ENCODE results near the gene ZNF521. TPM values are rescaled to one million over a fixed set of nuclear protein-coding genes. Genes with fewer than 3 reads are reported as not detected.

Gene ZNF521
- total RNA-seq, 2 experiments from 2014 or later, result 0.85 to 2.8 TPM

DNA sequence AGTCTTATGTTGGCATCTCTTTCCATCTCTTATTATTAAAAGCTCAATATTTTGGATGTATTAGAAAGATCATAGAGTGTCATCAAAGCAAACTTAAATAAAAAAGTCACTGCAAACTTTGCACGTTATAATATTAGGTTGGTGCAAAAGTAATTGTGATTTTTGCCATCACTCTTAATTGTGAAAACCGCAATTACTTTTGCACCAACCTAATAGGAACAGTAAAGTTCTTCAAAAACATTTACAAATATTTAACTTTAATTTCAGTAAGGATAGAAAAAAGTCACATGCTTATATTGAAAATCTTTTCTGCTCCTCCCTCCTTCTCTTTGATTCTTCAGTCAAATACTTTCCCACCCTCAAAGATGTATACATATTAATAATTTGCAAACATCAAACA lies 51.5 kb downstream of the ZNF521 start:
- ChIA-PET CTCF (ENCODE audit: unreplicated experiment) (no interaction called here), POLR2A (interaction anchor here (1.1 kb wide), 1 partner anchor 26 kb away, joined by 3 read pairs; no protein-coding TSS in a partner anchor)
- H3K36me3 ChIP-seq (ENCODE audit: insufficient read depth, low read length), result no peaks in the 10 kb centered on the region
- H3K4me2 ChIP-seq (ENCODE audit: low read length), result no peak overlapping the region
- H4K20me1 ChIP-seq (ENCODE audit: insufficient read depth, low read length), result no peaks in the 10 kb centered on the region
- no peaks in the 10 kb centered on the region for H3K9me2 ChIP-seq (ENCODE audit: insufficient read depth, low read length)
- no peak for DNase-seq (ENCODE audit: low spot score)
- no peaks in the 10 kb centered on the region for H3K79me2 ChIP-seq (ENCODE audit: insufficient read depth, low read depth, low read length)
- no peak overlapping the region for H3K4me3 ChIP-seq (ENCODE audit: low read depth, low read length, poor library complexity, severe bottlenecking)
- H2AFZ ChIP-seq (ENCODE audit: low read length), result no peak overlapping the region
- BruUV-seq (replicated peaks), result no TSS peak
- TF ChIP-seq EZH2phosphoT487 (IDR thresholded peaks at IDR 0.05; ENCODE audit: borderline replicate concordance, low read depth, low read length), result no peak
- TF ChIP-seq, protein P1, sequence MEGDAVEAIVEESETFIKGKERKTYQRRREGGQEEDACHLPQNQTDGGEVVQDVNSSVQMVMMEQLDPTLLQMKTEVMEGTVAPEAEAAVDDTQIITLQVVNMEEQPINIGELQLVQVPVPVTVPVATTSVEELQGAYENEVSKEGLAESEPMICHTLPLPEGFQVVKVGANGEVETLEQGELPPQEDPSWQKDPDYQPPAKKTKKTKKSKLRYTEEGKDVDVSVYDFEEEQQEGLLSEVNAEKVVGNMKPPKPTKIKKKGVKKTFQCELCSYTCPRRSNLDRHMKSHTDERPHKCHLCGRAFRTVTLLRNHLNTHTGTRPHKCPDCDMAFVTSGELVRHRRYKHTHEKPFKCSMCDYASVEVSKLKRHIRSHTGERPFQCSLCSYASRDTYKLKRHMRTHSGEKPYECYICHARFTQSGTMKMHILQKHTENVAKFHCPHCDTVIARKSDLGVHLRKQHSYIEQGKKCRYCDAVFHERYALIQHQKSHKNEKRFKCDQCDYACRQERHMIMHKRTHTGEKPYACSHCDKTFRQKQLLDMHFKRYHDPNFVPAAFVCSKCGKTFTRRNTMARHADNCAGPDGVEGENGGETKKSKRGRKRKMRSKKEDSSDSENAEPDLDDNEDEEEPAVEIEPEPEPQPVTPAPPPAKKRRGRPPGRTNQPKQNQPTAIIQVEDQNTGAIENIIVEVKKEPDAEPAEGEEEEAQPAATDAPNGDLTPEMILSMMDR (conservative IDR thresholded peaks at IDR 0.05; ENCODE audit: low read length), result no peak
- H3K4me1 ChIP-seq (ENCODE audit: insufficient read depth, low read length, poor library complexity, severe bottlenecking), result no peaks in the 10 kb centered on the region
- intact Hi-C loops (cut with micrococcal nuclease; ENCODE audit: unreplicated experiment), result no loop called here
- H3K27ac ChIP-seq (ENCODE audit: low read depth, low read length, poor library complexity, severe bottlenecking), result no peak overlapping the region
- no peaks in the 10 kb centered on the region for H3K9me3 ChIP-seq (ENCODE audit: low read length)

DNA sequence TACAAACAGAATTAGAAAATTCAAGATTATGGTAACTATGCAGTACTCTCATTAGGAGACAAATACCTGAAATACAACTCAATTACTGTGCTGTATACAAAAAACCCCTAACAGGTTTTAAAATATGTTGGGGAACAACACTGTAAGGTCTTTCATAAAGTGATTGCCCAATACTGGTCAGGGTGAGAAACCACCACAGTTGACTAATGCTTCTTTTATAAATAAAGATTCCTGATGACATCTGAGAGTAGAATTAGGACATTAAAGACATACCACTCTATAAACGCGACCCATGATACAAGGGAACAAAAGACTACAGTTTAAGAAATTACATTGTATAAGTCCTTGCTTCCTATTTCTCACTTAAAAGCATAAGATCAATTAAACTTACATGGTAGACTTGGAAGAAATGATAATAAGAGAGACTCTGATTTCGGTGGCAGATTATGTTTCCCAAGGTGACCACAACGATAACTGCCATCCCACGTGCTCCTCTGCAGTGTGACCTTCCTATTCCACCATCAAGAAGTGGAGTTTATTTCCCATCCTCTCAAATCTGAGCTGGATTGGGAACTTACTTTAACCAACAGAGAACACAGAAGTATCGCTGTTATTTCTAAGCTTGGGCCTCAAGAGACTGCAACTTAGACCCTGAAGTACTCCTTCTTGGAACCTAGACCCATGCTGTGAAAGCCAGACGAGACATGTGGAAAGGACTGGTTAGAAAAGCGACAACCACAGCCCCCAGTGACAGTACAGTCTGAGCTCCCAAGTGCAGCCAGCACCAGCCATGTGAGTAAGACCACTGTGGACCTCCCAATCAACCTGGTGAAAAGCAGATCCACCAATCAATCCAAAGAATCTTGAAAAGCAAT lies 52.3 kb downstream of the ZNF521 start:
- H3K4me2 ChIP-seq (ENCODE audit: low read length), result no peak overlapping the region
- no peak overlapping the region for H3K27ac ChIP-seq (ENCODE audit: low read depth, low read length, poor library complexity, severe bottlenecking)
- H4K20me1 ChIP-seq (ENCODE audit: insufficient read depth, low read length), result no peaks in the 10 kb centered on the region
- no peak overlapping the region for H3K4me3 ChIP-seq (ENCODE audit: low read depth, low read length, poor library complexity, severe bottlenecking)
- no peaks in the 10 kb centered on the region for H3K9me2 ChIP-seq (ENCODE audit: insufficient read depth, low read length)
- POLR2A ChIA-PET, result interaction anchor here (0.5 to 0.8 kb wide), 2 partner anchors 11 to 956 kb away, joined by 3 read pairs; no protein-coding TSS in a partner anchor
- no peak for DNase-seq (ENCODE audit: low spot score)
- BruUV-seq (replicated peaks), result no TSS peak
- no peaks in the 10 kb centered on the region for H3K9me3 ChIP-seq (ENCODE audit: low read length)
- no peak overlapping the region for H2AFZ ChIP-seq (ENCODE audit: low read length)
- no peaks in the 10 kb centered on the region for H3K36me3 ChIP-seq (ENCODE audit: insufficient read depth, low read length)
- H3K79me2 ChIP-seq (ENCODE audit: insufficient read depth, low read depth, low read length), result no peaks in the 10 kb centered on the region
- no peak for TF ChIP-seq EZH2phosphoT487 (IDR thresholded peaks at IDR 0.05; ENCODE audit: borderline replicate concordance, low read depth, low read length)
- TF ChIP-seq, protein P1 (conservative IDR thresholded peaks at IDR 0.05; ENCODE audit: low read length), result no peak
- CTCF ChIA-PET (ENCODE audit: unreplicated experiment), result no interaction called here
- intact Hi-C loops (cut with micrococcal nuclease; ENCODE audit: unreplicated experiment), result no loop called here
- H3K4me1 ChIP-seq (ENCODE audit: insufficient read depth, low read length, poor library complexity, severe bottlenecking), result no peaks in the 10 kb centered on the region

DNA sequence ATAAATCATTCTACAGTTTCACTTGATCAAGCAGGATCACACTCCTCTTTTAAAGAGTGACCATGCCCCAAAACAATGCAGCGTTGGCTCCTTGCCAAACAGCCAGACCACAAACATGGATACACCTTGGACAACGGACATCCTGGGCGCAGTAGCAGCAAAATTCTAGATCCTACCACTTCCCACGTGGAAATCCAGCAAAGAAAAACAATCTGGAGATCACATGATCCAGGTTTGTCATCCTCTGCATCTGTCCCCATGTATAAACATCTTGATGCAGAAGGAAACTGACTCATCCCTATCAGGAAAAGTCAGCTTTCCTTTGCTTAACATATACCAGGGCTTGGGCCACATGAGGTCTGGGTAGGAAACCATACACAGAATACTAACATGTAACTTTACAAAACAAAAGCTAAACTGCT lies 53.1 kb downstream of the ZNF521 start:
- no peaks in the 10 kb centered on the region for H3K9me2 ChIP-seq (ENCODE audit: insufficient read depth, low read length)
- H3K4me1 ChIP-seq (ENCODE audit: insufficient read depth, low read length, poor library complexity, severe bottlenecking), result no peaks in the 10 kb centered on the region
- DNase-seq (ENCODE audit: low spot score), result no peak
- H4K20me1 ChIP-seq (ENCODE audit: insufficient read depth, low read length), result no peaks in the 10 kb centered on the region
- intact Hi-C loops (cut with micrococcal nuclease; ENCODE audit: unreplicated experiment), result no loop called here
- ChIA-PET CTCF (ENCODE audit: unreplicated experiment) (no interaction called here), POLR2A (interaction anchor here (0.6 to 0.9 kb wide), 3 partner anchors 15 to 1172 kb away, joined by 3 read pairs; no protein-coding TSS in a partner anchor)
- H3K79me2 ChIP-seq (ENCODE audit: insufficient read depth, low read depth, low read length), result no peaks in the 10 kb centered on the region
- no peak overlapping the region for H3K4me3 ChIP-seq (ENCODE audit: low read depth, low read length, poor library complexity, severe bottlenecking)
- no peak overlapping the region for H3K4me2 ChIP-seq (ENCODE audit: low read length)
- no peak overlapping the region for H2AFZ ChIP-seq (ENCODE audit: low read length)
- H3K9me3 ChIP-seq (ENCODE audit: low read length), result no peaks in the 10 kb centered on the region
- no peaks in the 10 kb centered on the region for H3K36me3 ChIP-seq (ENCODE audit: insufficient read depth, low read length)
- H3K27ac ChIP-seq (ENCODE audit: low read depth, low read length, poor library complexity, severe bottlenecking), result no peak overlapping the region
- no TSS peak for BruUV-seq (replicated peaks)
- no peak for TF ChIP-seq EZH2phosphoT487 (IDR thresholded peaks at IDR 0.05; ENCODE audit: borderline replicate concordance, low read depth, low read length)
- TF ChIP-seq, protein P1 (conservative IDR thresholded peaks at IDR 0.05; ENCODE audit: low read length), result no peak

All from OCI-LY7 (cell line).